BJ (cell line): ENCODE measurements around the gene FCGR3B. TPM values are rescaled to one million over a fixed set of nuclear protein-coding genes. Genes with fewer than 3 reads are reported as not detected.
"Not testable (repeated sequence)": the region's sequence is repeated elsewhere in the genome, so short reads cannot be mapped to it uniquely, and the experiment has no call there.

Source experiments
- CTCF ChIA-PET: fragments of 350-600 bp; formaldehyde crosslinking; extraction: SDS; loops from one replicate; lab custom pipeline; 2021; ENCODE audit warnings: antibody characterized with exemption, inconsistent platforms; lab: Yijun Ruan, JAX
- POLR2A ChIA-PET: fragments of 300-600 bp; sonication (Branson Sonifier 250); formaldehyde crosslinking; extraction: SDS; loops from one replicate; lab custom pipeline; 2021; ENCODE audit warnings: antibody characterized with exemption; lab: Charles Lee
- DNase-seq: peaks from one replicate; pipeline ENCODE4 v3.0.0-alpha.2; 2011; ENCODE audit warnings: low read depth
- H3K27me3 ChIP-seq: 2 replicates; pipeline ENCODE4 v1.6.0; 2011; ENCODE audit warnings: low read length; ENCODE audit not compliant: control insufficient read depth, insufficient read depth
- H3K36me3 ChIP-seq: 2 replicates; pipeline ENCODE4 v1.5.1; 2011; ENCODE audit warnings: low read length; ENCODE audit not compliant: control insufficient read depth, insufficient read depth
- H3K4me3 ChIP-seq: 2 replicates; pipeline ENCODE4 v1.5.1; 2011; ENCODE audit warnings: low read depth, mild to moderate bottlenecking, control low read depth, low read length
- polyA plus RNA-seq: library from polyadenylated mRNA; depleted of rRNA; stranded (reverse); fragments of >200 nt; gene quantifications from 2 replicates; pipeline ENCODE4 v1.2.3, GENCODE V29; 2011
- TF ChIP-seq, protein P1 (sequence below): IDR thresholded peaks from 2 replicates; pipeline ENCODE4 v1.5.1; 2011; ENCODE audit warnings: low read depth, mild to moderate bottlenecking, control low read depth, inconsistent platforms, low read length, moderate library complexity; ENCODE audit not compliant: insufficient read depth

Gene FCGR3B
- polyA plus RNA-seq, 1 experiment = not detected

DNA sequence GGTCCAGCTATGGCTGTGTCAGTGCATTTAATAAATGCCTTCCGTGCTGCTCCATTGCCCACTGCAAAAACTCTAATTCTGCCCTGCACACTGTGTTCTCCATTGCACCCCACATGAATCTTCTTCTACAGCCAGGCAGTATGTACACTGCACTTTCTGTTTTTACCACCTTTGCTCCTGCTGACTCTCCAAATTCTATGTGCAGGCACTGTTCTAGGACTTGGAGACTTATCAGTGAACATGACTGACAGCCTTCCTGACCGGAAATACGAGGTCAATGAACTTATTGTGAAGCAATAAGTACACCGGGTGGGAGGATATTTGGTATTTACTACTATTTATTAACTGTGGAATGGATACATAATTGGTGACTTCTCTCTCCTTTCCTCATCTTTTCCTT lies 33.7 kb upstream of the FCGR3B start:
- H3K4me3 ChIP-seq, H3K36me3 ChIP-seq, DNase-seq, H3K27me3 ChIP-seq, CTCF ChIA-PET, POLR2A ChIA-PET: not testable (repeated sequence)

DNA sequence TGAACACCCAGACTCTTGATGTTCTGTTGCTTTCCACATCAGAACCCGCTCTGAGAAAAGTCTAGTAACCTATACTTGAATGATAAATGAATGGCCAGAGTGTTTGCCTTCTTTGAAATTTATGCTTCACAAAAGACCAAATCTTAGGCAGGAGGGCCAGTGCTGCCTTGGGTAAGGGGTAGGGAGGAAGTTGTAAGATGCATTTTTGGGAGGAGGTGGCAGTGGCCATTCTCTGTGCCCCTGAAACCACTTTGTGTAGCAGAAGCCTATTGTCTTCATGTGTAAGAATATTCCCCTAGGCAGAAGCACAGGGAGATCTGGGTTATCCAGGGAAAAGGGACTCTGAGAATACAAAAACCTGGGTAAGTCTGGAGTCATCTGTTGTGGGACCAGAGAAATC lies 32.6 kb upstream of the FCGR3B start:
- POLR2A ChIA-PET, CTCF ChIA-PET, H3K27me3 ChIP-seq: not testable (repeated sequence)

DNA sequence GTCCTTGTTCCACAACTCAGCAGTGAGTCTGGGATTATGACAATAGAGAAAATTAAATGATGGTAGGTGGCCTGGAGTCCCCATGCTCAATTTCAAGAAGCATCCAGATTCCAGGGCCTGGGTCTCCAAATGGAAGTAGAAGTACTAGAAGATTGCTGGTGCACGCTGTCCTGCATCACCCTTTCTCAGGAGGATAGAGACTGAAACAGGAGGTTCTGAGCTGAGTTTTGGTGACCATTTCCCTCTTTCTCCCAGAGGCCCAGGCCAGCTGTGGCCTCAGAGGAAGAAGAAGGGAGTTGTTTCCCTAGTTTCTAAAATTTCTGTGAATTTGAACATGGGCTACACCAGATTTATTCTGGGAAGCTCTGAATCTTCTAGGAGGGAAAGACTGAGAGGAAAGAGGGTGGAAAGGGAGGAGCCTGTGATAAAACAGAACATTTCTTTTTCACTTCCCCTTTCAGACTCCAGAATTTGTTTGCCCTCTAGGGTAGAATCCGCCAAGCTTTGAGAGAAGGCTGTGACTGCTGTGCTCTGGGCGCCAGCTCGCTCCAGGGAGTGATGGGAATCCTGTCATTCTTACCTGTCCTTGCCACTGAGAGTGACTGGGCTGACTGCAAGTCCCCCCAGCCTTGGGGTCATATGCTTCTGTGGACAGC lies 31.8 kb upstream of the FCGR3B start, which contains the start of gene FCGR2B:
FCGR2B (plus strand) TSS at position 460 of the 656 bp plus-strand sequence; CDS start at position 559, 99 bp downstream.
- H3K27me3 ChIP-seq, H3K36me3 ChIP-seq, H3K4me3 ChIP-seq, CTCF ChIA-PET, POLR2A ChIA-PET, DNase-seq: not testable (repeated sequence)

More for the DNA sequence above, 32.6 kb upstream of the FCGR3B start:
- H3K36me3 ChIP-seq, DNase-seq, H3K4me3 ChIP-seq: not testable (repeated sequence)

DNA sequence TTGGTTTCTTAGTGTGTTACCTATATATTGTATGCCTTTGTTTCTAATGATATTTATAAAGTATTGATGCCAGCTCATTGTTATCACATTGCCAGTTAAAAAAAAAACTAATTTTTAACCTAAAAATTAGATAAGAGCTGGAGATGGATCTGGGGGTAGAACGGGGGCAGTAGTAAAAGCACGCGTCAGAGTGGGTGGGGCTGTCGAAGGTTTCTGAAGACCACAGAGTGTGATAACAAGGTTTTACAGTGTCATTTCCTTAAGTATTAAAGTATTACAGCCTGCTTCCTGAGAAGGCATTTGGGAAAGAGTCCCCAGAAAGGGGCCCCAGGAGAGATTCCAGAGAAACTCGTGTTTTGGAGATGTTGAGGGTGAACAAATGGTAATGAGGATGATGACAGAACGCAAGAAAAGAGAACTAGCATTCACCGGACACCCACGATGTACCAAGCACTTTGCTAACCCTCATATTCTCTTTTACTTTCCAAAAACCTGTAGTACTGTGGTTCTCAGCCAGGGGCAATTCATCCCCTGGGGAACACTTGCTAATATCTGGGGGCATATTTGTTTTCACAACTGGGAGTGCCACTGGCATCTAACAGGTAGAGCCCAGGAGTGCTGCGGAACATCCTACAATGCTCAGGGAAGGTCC lies 30.8 kb upstream of the FCGR3B start:
- POLR2A ChIA-PET = not testable (repeated sequence)

DNA sequence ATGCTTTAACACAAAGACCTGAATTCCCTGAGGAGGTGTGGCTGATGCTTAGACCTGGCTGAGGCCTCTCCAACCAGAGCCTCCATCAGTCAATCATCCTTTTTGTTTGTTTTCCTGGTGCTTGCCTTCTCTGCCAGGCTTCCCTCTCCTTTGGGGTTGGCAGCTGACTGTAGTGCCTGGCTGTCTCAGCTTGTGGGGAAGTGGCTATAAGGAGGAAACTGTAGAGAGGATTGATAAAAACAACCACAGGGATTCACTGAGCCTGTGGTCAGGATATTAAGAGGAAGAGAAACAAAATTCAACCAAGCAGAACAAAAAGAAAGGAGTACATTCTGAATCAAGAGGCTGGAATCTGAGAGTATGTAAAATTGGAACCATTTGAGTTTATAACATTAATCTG lies 27.5 kb upstream of the FCGR3B start:
- DNase-seq, H3K27me3 ChIP-seq, H3K4me3 ChIP-seq, POLR2A ChIA-PET, H3K36me3 ChIP-seq, CTCF ChIA-PET: not testable (repeated sequence)

More for the DNA sequence above, 30.8 kb upstream of the FCGR3B start:
- H3K36me3 ChIP-seq, DNase-seq, H3K4me3 ChIP-seq, CTCF ChIA-PET, H3K27me3 ChIP-seq: not testable (repeated sequence)

DNA sequence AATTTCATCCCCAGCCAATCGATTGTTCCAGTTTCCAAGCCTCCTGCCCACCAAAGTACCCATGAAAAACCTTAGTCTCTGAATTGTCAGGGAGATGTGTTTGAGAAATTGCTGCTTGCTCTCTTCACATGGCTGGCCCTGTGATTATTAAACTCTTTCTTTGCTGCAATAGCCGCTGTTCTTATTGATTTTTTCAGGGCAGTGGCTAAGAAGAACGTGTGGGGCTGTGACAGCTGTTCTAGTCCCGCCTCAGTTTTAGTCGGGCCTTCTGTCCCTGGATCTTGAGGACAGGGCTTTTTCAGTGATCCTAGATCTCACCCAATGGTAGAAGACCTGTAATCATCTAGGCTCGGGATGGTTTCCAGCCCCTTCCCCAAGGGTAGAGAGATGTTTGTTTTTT lies 23.0 kb upstream of the FCGR3B start:
- POLR2A ChIA-PET, H3K36me3 ChIP-seq, CTCF ChIA-PET, H3K27me3 ChIP-seq, H3K4me3 ChIP-seq, DNase-seq: not testable (repeated sequence)

DNA sequence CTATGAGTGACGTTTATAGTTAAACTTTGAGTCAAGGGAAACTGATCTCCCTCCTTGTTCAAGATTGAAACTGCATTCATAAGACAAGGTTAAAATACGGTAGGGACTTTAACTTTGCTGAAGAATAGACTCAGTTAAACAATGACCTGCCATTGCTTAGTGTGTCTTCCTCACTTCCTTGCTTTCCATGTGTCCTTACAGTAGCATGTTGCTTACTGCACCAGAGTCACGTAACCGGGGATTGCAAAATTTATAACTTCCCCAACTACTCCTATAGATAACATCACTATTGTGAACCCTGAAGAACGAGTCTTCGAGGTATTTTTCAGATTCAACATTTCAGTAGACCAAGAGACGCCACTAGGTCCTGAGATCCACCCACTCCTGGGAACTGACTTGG lies 22.6 kb upstream of the FCGR3B start:
- CTCF ChIA-PET, POLR2A ChIA-PET: not testable (repeated sequence)

DNA sequence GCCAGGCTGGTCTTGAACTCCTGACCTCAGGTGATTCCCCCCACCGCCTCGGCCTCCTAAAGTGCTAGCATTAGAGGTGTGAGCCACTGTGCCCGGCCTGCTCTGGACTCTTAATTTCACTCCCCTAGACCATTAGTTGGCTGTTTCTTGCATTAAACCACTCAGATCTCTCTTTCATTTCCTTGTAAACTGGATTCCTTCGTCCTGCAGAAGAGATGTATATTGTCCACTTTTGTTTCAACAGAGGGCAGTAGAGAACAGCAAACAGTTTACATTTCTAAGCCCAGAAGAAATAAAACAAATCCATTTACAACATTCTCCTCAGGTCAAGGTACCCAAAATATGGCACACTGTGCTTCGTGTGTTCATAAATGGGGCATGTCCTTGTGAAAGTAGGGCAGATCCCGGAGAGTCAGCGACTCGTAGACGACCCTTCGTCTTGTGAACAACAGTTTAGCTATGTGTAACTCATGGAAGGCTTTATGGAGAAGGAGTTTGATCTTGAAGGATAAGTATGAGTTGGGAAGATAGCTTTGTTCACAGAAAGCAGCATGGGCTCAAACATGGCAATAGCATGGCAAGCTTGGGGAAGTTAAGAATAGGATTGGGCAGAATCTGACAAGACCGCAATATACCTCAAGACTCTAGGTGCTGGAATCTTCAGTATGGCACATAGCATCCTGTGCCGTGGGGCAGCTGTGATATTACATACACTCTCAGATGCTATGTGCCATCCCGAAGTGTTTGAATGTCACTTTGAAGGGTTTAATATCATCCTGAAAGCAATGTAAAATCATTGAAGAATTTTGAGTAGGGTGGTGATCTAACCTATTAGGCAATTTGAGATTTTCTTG lies 16.8 kb upstream of the FCGR3B start:
- POLR2A ChIA-PET, DNase-seq: not testable (repeated sequence)
- CTCF ChIA-PET = interaction anchor here (0.6 to 2.1 kb wide), 6 partner anchors 44 to 390 kb away, joined by 3 to 41 read pairs (median 4); partner anchors contain the start of gene DUSP12

More for the DNA sequence above, 22.6 kb upstream of the FCGR3B start:
- not testable (repeated sequence) for H3K27me3 ChIP-seq, H3K4me3 ChIP-seq, H3K36me3 ChIP-seq, DNase-seq

DNA sequence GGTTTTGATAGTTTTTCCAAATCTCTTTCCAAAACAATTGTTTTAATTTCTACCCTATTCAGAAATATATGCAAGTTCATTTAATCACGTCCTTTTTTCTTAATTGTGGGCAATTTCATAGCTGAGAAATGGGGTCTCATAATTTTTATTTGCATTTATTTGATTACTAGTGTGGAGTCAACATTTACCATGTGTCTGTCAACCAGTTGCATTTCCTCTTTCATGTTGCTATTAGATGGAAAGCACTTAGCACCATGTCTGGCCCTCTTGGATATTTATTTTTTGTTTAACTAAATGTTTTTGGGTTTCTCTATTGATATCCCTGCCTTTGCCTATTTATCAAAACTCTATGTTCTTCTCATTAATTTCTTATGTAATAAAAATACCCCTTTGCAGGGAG lies 13.9 kb upstream of the FCGR3B start:
- POLR2A ChIA-PET, H3K4me3 ChIP-seq, DNase-seq, H3K36me3 ChIP-seq, H3K27me3 ChIP-seq: not testable (repeated sequence)
- CTCF ChIA-PET = interaction anchor here (1.4 kb wide), 1 partner anchor 97 kb away, joined by 3 read pairs; no protein-coding TSS in a partner anchor

More for the DNA sequence above, 16.8 kb upstream of the FCGR3B start:
- not testable (repeated sequence) for H3K36me3 ChIP-seq, H3K4me3 ChIP-seq, H3K27me3 ChIP-seq
- TF ChIP-seq, protein P1, sequence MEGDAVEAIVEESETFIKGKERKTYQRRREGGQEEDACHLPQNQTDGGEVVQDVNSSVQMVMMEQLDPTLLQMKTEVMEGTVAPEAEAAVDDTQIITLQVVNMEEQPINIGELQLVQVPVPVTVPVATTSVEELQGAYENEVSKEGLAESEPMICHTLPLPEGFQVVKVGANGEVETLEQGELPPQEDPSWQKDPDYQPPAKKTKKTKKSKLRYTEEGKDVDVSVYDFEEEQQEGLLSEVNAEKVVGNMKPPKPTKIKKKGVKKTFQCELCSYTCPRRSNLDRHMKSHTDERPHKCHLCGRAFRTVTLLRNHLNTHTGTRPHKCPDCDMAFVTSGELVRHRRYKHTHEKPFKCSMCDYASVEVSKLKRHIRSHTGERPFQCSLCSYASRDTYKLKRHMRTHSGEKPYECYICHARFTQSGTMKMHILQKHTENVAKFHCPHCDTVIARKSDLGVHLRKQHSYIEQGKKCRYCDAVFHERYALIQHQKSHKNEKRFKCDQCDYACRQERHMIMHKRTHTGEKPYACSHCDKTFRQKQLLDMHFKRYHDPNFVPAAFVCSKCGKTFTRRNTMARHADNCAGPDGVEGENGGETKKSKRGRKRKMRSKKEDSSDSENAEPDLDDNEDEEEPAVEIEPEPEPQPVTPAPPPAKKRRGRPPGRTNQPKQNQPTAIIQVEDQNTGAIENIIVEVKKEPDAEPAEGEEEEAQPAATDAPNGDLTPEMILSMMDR = peak; percentile 48

DNA sequence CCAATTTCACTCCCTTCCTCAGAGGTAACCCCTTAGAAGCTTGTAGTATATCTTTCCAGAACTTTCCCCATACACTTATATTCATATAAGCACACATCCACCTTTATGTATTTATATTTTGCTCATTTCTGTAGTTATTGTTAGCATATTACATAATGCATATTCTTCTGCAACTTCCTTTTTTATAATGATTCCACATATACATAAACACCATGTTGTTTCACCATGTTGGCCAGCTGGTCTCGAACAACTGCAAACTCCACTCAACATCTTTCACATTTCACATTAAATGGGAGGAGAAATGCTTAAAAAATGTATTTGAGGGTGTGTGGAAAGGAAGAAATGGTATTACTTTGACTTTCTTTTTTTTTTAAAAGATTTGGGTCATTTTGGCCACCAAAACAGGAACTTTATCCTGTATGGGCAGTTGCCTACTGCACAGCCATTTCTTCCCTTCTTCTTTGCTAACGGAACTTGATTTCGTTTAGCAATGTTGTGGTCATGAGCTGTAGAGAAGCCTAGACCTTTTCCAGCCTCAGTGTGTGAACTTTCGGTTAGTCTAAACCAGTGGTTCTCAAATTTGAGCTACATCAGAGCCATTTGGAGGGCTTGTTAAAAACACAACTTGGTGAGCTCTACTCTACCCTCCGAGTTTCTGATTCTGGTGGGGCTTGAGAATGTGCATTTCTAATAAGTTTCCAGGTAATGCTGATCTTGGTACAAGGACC lies 12.7 kb upstream of the FCGR3B start:
- H3K4me3 ChIP-seq, H3K36me3 ChIP-seq, H3K27me3 ChIP-seq, POLR2A ChIA-PET, CTCF ChIA-PET, DNase-seq: not testable (repeated sequence)
